GM12878 (cell line): Measurements from ENCODE around the gene SRCIN1.

Experiments used
- CTCF ChIP-seq, 3 experiments: IDR thresholded peaks in 2 of 3; conservative IDR thresholded peaks in 1 of 3; 2 replicates each; pipeline ENCODE4 v1.5.1; 2011; ENCODE audit warnings: low read depth in 3 of 3, low read length in 3 of 3, mild to moderate bottlenecking in 3 of 3, control low read depth in 2 of 3, moderate library complexity in 2 of 3, inconsistent platforms in 1 of 3, mixed read lengths in 1 of 3; ENCODE audit not compliant: control insufficient read depth in 2 of 3, insufficient read depth in 1 of 3; ENCODE audit errors: extremely low read depth in 1 of 3
- EZH2 ChIP-seq: IDR thresholded peaks from 2 replicates; pipeline ENCODE4 v1.6.1; 2012; ENCODE audit warnings: low read depth, mild to moderate bottlenecking, control low read depth, inconsistent platforms, low read length, borderline replicate concordance; ENCODE audit not compliant: control insufficient read depth
- GABPA ChIP-seq: IDR thresholded peaks from 2 replicates; pipeline ENCODE4 v1.6.1; 2014; ENCODE audit warnings: antibody characterized with exemption, low read depth, mild to moderate bottlenecking, inconsistent platforms
- KDM1A ChIP-seq: fragments of 200-600 bp; sonication (generic); IDR thresholded peaks from 2 replicates; pipeline ENCODE4 v1.6.1; 2016; ENCODE audit warnings: borderline replicate concordance
- MLLT1 ChIP-seq: fragments of 450-650 bp; IDR thresholded peaks from 2 replicates; pipeline ENCODE4 v1.6.1; 2016; ENCODE audit warnings: mild to moderate bottlenecking
- RBBP5 ChIP-seq: fragments of 200-600 bp; sonication (generic); conservative IDR thresholded peaks from 2 replicates; pipeline ENCODE4 v1.6.1; 2016
- SMC3 ChIP-seq: IDR thresholded peaks from 2 replicates; pipeline ENCODE4 v1.6.1; 2011; ENCODE audit warnings: low read length, improper control_type of control experiment, borderline replicate concordance
- TCF12 ChIP-seq: IDR thresholded peaks from 2 replicates; pipeline ENCODE4 v1.6.1; 2011; ENCODE audit warnings: low read depth, mild to moderate bottlenecking, low read length
- ZBED1 ChIP-seq: IDR thresholded peaks from 2 replicates; pipeline ENCODE4 v1.6.1; 2016; ENCODE audit warnings: borderline replicate concordance
- ZNF274 ChIP-seq: IDR thresholded peaks from one replicate; pipeline ENCODE4 v1.8.0; 2011; ENCODE audit not compliant: insufficient read length, insufficient read depth
- TF ChIP-seq, protein P1 (sequence below): IDR thresholded peaks from 2 replicates; pipeline ENCODE4 v1.6.1; 2012; ENCODE audit warnings: low read depth, low read length, improper control_type of control experiment
- TF ChIP-seq, protein P2 (sequence below): fragments of 450-650 bp; IDR thresholded peaks from 2 replicates; pipeline ENCODE4 v1.6.1; 2016; ENCODE audit warnings: mild to moderate bottlenecking

- TF ChIP-seq ZNF274 (no peak), MLLT1 (no peak), SMC3 (no peak), GABPA (no peak), CTCF (IDR thresholded peaks at IDR 0.05 in 2 of 3, conservative IDR thresholded peaks at IDR 0.05 in 1 of 3; ENCODE audit: control insufficient read depth in 2 of 3, extremely low read depth in 1 of 3, insufficient read depth in 1 of 3, low read depth in 3 of 3, low read length in 3 of 3) (no peak), KDM1A (no peak), EZH2 (no peak), RBBP5 (no peak), TCF12 (no peak), ZBED1 (no peak)
- TF ChIP-seq, protein P1, sequence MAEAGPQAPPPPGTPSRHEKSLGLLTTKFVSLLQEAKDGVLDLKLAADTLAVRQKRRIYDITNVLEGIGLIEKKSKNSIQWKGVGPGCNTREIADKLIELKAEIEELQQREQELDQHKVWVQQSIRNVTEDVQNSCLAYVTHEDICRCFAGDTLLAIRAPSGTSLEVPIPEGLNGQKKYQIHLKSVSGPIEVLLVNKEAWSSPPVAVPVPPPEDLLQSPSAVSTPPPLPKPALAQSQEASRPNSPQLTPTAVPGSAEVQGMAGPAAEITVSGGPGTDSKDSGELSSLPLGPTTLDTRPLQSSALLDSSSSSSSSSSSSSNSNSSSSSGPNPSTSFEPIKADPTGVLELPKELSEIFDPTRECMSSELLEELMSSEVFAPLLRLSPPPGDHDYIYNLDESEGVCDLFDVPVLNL = no peak
- TF ChIP-seq, protein P2, sequence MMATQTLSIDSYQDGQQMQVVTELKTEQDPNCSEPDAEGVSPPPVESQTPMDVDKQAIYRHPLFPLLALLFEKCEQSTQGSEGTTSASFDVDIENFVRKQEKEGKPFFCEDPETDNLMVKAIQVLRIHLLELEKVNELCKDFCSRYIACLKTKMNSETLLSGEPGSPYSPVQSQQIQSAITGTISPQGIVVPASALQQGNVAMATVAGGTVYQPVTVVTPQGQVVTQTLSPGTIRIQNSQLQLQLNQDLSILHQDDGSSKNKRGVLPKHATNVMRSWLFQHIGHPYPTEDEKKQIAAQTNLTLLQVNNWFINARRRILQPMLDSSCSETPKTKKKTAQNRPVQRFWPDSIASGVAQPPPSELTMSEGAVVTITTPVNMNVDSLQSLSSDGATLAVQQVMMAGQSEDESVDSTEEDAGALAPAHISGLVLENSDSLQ = no peak
Measured at GRCh38 chr17:38596651-38597050, 9.1 kb downstream of the SRCIN1 start.
